Upper lobe of right lung (tissue), 1 donor: ENCODE measurements around the gene SCN8A. TPM values are rescaled to one million over a fixed set of nuclear protein-coding genes. Genes with fewer than 3 reads are reported as not detected.

Experiments
- ATAC-seq: fragments of 200-7000 bp; cut with Tn5 transposase; one replicate; pipeline ENCODE4 v1.9.1; 2020; ENCODE audit warnings: mild to moderate bottlenecking, moderate library complexity
- DNase-seq: peaks from one replicate; pipeline ENCODE4 v3.0.0-alpha.2; 2020
- H3K27ac ChIP-seq: fragments of 200-600 bp; one replicate; pipeline ENCODE4 v1.8.0; 2022
- H3K27me3 ChIP-seq: fragments of 200-600 bp; one replicate; pipeline ENCODE4 v1.8.0; 2022; ENCODE audit warnings: mild to moderate bottlenecking
- H3K36me3 ChIP-seq: fragments of 200-600 bp; one replicate; pipeline ENCODE4 v1.8.0; 2022
- H3K4me1 ChIP-seq: fragments of 200-600 bp; one replicate; pipeline ENCODE4 v1.8.0; 2022
- H3K4me3 ChIP-seq: fragments of 200-600 bp; one replicate; pipeline ENCODE4 v1.8.0; 2022; ENCODE audit warnings: mild to moderate bottlenecking
- H3K9me3 ChIP-seq: fragments of 200-600 bp; one replicate; pipeline ENCODE4 v1.8.0; 2022
- CTCF ChIP-seq: fragments of 200-600 bp; IDR thresholded peaks from one replicate; pipeline ENCODE4 v1.8.0; 2022; ENCODE audit warnings: antibody characterized with exemption
- intact Hi-C: fragments of 100-400 bp; cut with DNase I; formaldehyde crosslinking; loops from one replicate; pipeline ENCODE4 v1.11.0; 2022
- total RNA-seq: library from RNA; stranded (reverse); fragmentation: NEBNext Ultra II Directional; extraction: Animal tissue kit (Norgen Biotek cat#: 25700); gene quantifications from one replicate; pipeline ENCODE4 v1.2.1, GENCODE V29; 2021
- donor health status: DM: no; HTN: yes; CAD: no; lungs with severe emphysema.

Gene SCN8A
- total RNA-seq, 1 donor from 2014 or later, result 1.1 TPM

GRCh38 chr12:51771008-51771407 is 180.0 kb downstream of the SCN8A start:
- H3K36me3 ChIP-seq, result no peaks in the 10 kb centered on the region
- no peak overlapping the region for H3K4me3 ChIP-seq
- H3K27ac ChIP-seq, result no peak overlapping the region
- H3K9me3 ChIP-seq, result no peaks in the 10 kb centered on the region
- no peak for ATAC-seq
- no peaks in the 10 kb centered on the region for H3K27me3 ChIP-seq
- no peak for DNase-seq
- intact Hi-C loops, result no loop called here
- H3K4me1 ChIP-seq, result no peaks in the 10 kb centered on the region
- TF ChIP-seq CTCF, result no peak

- Histone ChIP-seq H3K4me3 (no peak overlapping the region), H3K36me3 (no peaks in the 10 kb centered on the region), H3K27me3 (no peaks in the 10 kb centered on the region), H3K9me3 (no peaks in the 10 kb centered on the region), H3K4me1 (no peaks in the 10 kb centered on the region), H3K27ac (no peak overlapping the region)
- DNase-seq (no peak), ATAC-seq (peak; percentile 40)
- TF ChIP-seq CTCF, result no peak
- intact Hi-C loops, result no loop called here
Observed at GRCh38 chr12:51773145-51773869, 182.3 kb downstream of the SCN8A start.

GRCh38 chr12:51774933-51775332 is 183.9 kb downstream of the SCN8A start:
- H3K9me3 ChIP-seq, result no peaks in the 10 kb centered on the region
- no peaks in the 10 kb centered on the region for H3K27me3 ChIP-seq
- no peaks in the 10 kb centered on the region for H3K36me3 ChIP-seq
- no peaks in the 10 kb centered on the region for H3K4me1 ChIP-seq
- no peak for TF ChIP-seq CTCF
- intact Hi-C loops, result no loop called here
- ATAC-seq (no peak), DNase-seq (no peak)
- H3K4me3 ChIP-seq, result no peak overlapping the region
- H3K27ac ChIP-seq, result no peak overlapping the region

- H3K36me3 ChIP-seq, result no peaks in the 10 kb centered on the region
- no peak for ATAC-seq
- no peak overlapping the region for H3K4me3 ChIP-seq
- H3K4me1 ChIP-seq, result no peaks in the 10 kb centered on the region
- no peaks in the 10 kb centered on the region for H3K27me3 ChIP-seq
- intact Hi-C loops, result no loop called here
- H3K27ac ChIP-seq, result no peak overlapping the region
- no peak for DNase-seq
- TF ChIP-seq CTCF, result no peak
- no peaks in the 10 kb centered on the region for H3K9me3 ChIP-seq
Observed at GRCh38 chr12:51777457-51777856, 186.4 kb downstream of the SCN8A start.

- ATAC-seq (no peak), DNase-seq (no peak)
- Histone ChIP-seq H3K4me3 (no peak overlapping the region), H3K36me3 (no peaks in the 10 kb centered on the region), H3K9me3 (no peaks in the 10 kb centered on the region), H3K27me3 (no peaks in the 10 kb centered on the region), H3K27ac (no peak overlapping the region), H3K4me1 (no peaks in the 10 kb centered on the region)
- intact Hi-C loops, result no loop called here
- TF ChIP-seq CTCF, result no peak
Observed at GRCh38 chr12:51777973-51778372, 186.9 kb downstream of the SCN8A start.

GRCh38 chr12:51779876-51780275 is 188.8 kb downstream of the SCN8A start:
- intact Hi-C loops, result no loop called here
- no peak for TF ChIP-seq CTCF
- DNase-seq (no peak), ATAC-seq (no peak)
- H3K9me3 ChIP-seq, result no peaks in the 10 kb centered on the region
- no peaks in the 10 kb centered on the region for H3K27me3 ChIP-seq
- H3K4me3 ChIP-seq, result no peak overlapping the region
- H3K4me1 ChIP-seq, result no peaks in the 10 kb centered on the region
- H3K36me3 ChIP-seq, result no peaks in the 10 kb centered on the region
- no peak overlapping the region for H3K27ac ChIP-seq
